Stimulated activated CD4-positive, alpha-beta T cell treated with anti-CD3 and anti-CD28 coated beads, Interleukin-1b, Interleukin-23, amount 100 ng/mL, for 48 hours (primary cell): ENCODE measurements around the gene SERPINB5.

Source experiments
- DNase-seq: peaks from one replicate; pipeline ENCODE4 v3.0.0-alpha.2; 2020

The SERPINB5 gene

GRCh38 chr18:63532471-63532870, 55.7 kb downstream of the SERPINB5 start:
- no peak for DNase-seq

- no peak for DNase-seq
These were observed 57.9 kb downstream of the SERPINB5 start for GRCh38 chr18:63534615-63535014.

GRCh38 chr18:63539904-63540510, 63.2 kb downstream of the SERPINB5 start:
- DNase-seq, result no peak

GRCh38 chr18:63542069-63542468, 65.3 kb downstream of the SERPINB5 start, which contains the start of gene SERPINB12:
Gene SERPINB12 (plus strand): TSS chr18:63542369. CDS start chr18:63556160, 13,791 bp downstream.
- no peak for DNase-seq

- DNase-seq, result no peak
These were observed 67.3 kb downstream of the SERPINB5 start for GRCh38 chr18:63544017-63544416.

GRCh38 chr18:63545000-63545399, 68.2 kb downstream of the SERPINB5 start:
- no peak for DNase-seq

GRCh38 chr18:63550068-63550467, 73.3 kb downstream of the SERPINB5 start:
- DNase-seq, result no peak

- no peak for DNase-seq
These were observed 75.0 kb downstream of the SERPINB5 start for GRCh38 chr18:63551769-63552168.

GRCh38 chr18:63552581-63552980, 75.8 kb downstream of the SERPINB5 start:
- DNase-seq, result no peak

- DNase-seq, result no peak
These were observed 76.3 kb downstream of the SERPINB5 start for GRCh38 chr18:63553081-63553480.
